HFF-Myc (cell line): Measurements from ENCODE around the gene TK2.

ENCODE experiments used
- DNase-seq: peaks from one replicate; pipeline ENCODE4 v3.0.0-alpha.2; 2011; ENCODE audit warnings: low read depth; ENCODE audit errors: extremely low read depth
- H3K4me3 ChIP-seq: replicated peaks from 2 replicates; pipeline ENCODE4 v1.5.1; 2011; ENCODE audit warnings: low read depth, mild to moderate bottlenecking, control low read depth, low read length
- CTCF ChIP-seq: IDR thresholded peaks from 2 replicates; pipeline ENCODE4 v1.5.1; 2012; ENCODE audit warnings: mild to moderate bottlenecking, low read depth, low read length, control low read depth; ENCODE audit errors: missing control alignments

TK2 gene

GRCh38 chr16:66458292-66458691 lies 91.6 kb downstream of the TK2 start:
- TF ChIP-seq CTCF: no peak
- no peak overlapping the region for H3K4me3 ChIP-seq
- no peak for DNase-seq
